GM21367 (cell line): ENCODE measurements around the gene LRRC9.
"Not testable (repeated sequence)": the region's sequence is repeated elsewhere in the genome, so short reads cannot be mapped to it uniquely, and the experiment has no call there.

Experiments used
- ATAC-seq: cut with Tn5 transposase; IDR thresholded peaks from one replicate; pipeline ENCODE4 v1.9.1; 2021; ENCODE audit not compliant: unreplicated experiment

The LRRC9 gene

GRCh38 chr14:59952141-59952540, 32.2 kb downstream of the LRRC9 start:
- ATAC-seq = not testable (repeated sequence)

DNA sequence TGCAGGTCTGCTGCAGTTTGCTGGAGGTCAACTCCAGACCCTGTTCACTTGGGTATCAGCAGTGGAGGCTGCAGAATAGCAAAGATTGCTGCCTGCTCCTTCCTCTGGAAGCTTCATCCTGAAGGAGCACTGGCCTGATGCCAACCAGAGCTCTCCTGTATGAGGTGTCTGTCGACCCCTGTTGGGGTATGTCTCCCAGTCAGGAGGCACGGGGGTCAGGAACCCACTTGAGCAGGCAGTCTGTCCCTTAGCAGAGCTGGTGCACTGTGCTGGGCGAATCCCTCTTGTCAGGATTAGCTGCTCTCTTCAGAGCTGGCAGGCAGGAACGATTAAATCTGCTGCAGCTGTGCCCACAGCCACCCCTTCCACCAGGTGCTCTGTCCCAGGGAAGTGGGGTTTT, 37.9 kb downstream of the LRRC9 start:
- not testable (repeated sequence) for ATAC-seq

DNA sequence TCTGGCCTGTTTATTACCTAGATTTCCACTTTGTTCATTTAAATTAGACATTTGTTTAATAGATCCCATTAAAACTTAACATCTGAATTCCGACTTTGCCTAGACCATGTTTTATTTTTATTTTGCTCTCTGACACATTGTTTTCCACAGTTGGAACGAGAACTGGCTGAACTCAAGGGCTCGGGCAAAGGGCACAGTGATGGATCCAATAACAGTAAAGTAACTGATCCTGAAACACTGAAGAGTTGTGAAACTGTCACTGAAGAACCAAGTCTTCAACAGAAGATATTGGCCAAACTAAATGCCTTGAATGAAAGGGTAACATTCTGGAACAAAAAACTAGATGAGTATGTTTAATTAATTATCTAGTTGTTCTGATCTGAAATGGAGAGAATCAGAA, 39.7 kb downstream of the LRRC9 start:
- ATAC-seq = no peak

- ATAC-seq = peak; percentile 34
Observed at GRCh38 chr14:59961518-59962062, 41.6 kb downstream of the LRRC9 start.

DNA sequence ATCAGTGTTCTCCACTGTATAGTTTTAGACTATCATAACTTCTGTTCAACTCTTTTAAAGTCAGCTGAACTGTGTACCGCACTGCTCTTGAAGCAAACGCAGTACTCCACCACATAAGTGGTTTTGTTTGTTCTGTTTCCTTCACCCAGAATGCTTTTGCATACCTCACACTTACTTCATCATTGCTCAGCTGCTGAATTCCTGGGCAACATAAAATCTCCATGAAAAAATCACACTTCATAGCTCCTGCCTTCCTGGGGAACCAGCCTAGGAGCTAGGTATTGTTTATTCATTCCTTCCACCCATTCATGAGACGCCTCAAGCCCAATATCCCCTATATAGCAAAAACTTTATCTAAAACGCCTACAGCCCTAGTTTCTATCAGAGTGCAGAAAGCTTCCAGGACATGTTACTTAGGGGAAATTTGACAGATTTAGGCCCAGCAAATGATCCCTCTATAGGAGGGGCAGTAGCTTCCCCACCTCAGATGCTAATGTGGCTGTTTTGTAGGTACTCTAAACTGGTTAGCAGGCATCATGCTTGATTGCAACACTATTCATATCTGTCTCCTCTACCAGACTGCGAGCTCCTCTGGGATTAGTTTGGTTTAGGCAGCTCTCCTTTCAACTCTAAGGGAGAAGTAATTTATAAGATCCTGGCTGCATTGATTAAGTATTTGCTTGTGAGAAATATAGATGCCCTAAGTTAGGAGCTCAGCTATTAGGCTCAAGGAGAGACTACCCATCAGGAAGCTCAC, 44.5 kb downstream of the LRRC9 start:
- ATAC-seq = peak; percentile 16

- ATAC-seq = no peak
Observed at GRCh38 chr14:59969319-59969718, 49.4 kb downstream of the LRRC9 start.

DNA sequence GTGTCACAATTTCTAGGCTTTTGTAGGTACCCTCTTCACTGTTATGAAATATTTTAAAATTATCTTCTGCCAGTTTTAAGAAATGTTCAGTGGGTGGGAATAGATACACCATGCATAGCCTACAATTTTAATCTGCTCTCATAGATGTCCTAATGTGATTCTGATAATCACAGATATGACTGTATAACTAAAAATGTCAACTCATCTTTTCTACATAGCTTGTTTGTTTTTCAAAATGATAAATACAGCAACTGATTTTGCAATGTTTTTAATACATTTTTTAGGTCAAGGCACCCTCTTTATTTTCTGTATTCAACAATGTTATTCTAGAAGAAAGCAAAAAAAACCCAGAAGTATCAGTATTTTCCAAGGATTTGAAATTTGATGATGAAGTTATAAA, 61.6 kb downstream of the LRRC9 start:
- ATAC-seq = no peak

DNA sequence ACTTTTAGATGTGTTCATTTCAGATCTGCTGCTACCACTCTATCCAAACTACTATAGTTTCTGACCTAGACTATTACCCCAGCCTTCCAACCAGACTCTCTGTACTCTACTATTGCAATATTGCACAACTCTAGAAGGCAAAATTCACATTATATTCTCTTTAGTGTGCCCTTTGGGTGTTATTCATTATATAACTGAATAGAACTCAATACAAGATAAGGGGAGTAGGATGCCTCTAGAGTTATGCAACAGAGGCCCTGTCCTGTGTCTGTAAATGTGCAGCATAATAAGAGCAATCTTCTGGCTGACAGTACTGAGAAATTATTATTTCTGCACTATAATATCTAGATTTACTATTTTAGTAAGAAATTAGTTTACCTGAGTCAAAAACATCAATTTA, 63.1 kb downstream of the LRRC9 start:
- ATAC-seq = no peak

DNA sequence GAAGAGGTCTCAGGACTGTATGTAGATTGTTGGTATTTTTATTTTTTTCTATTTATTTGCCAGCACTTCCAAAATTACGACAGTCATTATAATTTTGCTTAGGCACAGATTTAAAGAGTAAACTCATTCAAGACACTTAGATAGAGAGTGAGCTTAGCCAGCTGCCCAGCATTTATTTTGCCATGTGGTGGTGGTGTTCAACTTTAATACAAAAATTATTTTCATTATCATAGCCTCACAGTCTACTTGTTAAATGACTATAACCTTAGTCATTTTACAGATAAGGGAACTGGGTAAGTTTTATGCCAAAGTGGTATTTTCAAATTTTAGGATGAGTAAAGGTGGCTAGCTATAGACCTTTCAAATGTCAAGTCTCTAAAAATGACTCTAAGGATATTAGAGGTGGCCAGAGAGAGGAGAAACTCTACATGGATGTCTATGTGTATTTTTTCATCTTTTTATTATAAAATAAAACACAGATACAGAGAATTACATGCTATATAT, 66.7 kb downstream of the LRRC9 start:
- ATAC-seq = no peak

DNA sequence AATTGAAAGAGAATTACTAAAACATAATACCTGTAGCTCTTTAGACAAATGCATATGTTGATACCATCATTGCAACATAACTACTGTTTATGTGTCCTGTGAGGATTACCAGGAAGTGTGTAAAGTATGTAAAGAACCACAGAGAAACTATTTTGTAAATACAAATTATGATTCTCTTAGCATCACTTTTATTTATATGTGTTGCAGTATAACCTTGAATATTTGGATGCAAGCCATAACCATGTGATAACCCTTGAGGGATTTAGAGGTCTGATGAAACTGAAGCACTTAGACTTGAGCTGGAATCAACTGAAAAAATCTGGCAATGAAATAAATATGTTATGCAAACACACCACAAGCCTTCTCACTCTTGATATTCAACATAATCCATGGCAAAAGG, 77.5 kb downstream of the LRRC9 start:
- ATAC-seq = no peak

DNA sequence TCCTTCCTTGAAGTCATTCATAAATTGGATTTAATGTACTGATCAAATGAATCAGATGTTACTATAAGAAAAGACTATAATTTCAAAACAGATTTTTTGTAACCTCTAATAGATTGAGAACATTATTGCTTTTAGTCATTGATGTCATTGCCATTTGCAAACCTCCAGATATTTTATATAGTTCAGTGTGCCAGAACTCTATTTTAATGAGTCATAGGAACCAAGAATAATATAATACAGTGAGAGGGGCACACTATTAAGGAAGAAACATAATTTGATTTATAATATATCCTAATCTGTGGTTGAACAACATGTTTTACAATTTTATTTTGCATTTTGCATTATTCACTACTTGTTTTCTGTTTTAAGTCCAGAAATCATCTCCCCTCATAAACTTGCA, 78.0 kb downstream of the LRRC9 start:
- ATAC-seq = no peak

- no peak for ATAC-seq
Observed at GRCh38 chr14:59998564-59998963, 78.6 kb downstream of the LRRC9 start.

GRCh38 chr14:60002819-60003492, 83.0 kb downstream of the LRRC9 start:
- ATAC-seq = no peak

GRCh38 chr14:60003991-60004390, 84.0 kb downstream of the LRRC9 start:
- no peak for ATAC-seq

DNA sequence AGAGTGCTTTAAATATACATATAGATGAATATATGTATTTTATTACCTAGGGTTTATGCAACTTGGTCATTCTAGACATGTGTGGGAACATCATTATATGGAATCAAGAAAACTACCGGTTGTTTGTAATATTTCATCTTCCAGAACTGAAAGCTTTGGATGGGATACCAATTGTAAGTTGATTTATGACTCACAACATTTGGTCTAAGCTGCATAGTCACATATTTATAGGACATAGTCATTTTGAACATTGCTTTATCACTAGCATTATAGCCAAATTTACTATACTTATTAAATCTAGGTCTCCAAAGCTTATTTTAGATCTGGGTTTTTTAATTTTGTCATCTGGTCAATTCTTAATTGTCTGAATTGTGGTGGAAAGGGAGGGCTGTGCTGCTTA, 88.1 kb downstream of the LRRC9 start:
- no peak for ATAC-seq

GRCh38 chr14:60010263-60010662, 90.3 kb downstream of the LRRC9 start:
- not testable (repeated sequence) for ATAC-seq

- no peak for ATAC-seq
Observed at GRCh38 chr14:60014402-60014801, 94.5 kb downstream of the LRRC9 start.

DNA sequence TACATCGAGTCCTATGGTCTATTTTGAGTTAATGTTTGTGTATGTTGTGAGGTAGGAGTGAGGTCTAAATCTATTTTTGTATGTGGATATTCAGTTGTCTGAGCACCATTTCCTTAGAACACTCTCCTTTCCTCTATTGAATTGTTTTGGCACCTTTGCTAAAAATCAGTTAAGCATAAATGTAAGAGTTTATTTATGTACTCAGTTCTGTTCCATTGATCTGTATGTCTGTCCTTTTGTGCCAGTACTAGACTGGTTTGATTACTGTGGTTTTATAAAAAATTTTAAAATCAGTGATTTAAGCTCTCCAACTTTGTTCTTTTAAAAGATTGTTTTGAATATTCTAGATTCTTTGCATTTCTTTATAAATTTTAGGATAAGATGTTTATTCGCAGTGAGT, 101.7 kb downstream of the LRRC9 start:
- ATAC-seq = no peak

DNA sequence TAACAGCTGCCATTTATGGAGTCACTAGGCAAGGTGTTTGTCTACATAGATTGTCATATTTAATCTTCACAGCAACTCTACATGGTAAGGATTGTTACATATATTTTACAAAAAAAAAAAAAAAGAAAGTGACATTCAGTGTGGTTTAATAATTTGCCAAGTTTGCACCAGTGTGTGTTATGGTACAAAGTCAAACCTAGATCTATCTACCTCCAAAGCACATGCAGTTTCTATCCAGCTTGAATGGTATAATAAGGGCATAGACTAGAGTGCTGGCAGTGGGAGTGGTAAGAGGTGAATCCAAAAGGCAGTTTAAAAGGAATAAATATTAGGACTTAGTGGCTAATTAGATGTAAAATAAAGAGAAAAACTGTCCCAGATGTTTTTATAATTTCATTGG, 105.6 kb downstream of the LRRC9 start:
- ATAC-seq = no peak

DNA sequence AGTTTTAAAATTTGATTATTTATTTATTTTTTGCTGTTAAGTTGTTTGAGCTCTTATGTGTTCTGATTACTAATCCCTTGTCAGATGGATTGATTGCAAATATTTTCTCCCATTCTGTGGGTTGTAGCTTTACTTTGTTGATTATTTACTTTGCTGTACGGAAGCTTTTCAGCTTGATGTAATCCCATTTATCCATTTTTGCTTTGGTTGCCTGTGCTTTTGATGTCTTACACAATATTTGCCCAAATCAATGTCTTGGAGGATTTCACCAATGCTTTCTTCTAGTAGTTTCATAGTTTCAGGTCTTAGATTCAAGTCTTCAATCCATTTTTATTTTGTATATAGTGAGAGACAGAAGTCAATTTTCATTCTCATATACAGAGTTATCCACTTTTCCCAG, 115.2 kb downstream of the LRRC9 start:
- ATAC-seq = no peak

DNA sequence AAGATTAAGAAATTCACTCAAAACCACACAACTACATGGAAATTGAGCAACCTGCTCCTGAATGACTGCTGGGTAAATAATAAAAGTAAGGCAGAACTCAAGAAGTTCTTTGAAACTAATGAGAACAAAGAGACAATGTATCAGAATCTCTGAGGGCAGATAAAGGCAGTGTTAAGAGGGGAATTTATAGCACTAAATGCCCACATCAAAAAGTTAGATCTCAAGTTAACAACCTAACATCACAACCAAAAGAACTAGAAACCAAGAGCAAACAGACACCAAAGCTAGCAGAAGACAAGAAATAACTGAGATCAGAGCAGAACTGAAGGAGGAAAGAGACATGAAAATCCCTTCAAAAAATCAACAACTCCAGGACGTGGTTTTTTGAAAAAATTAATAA, 128.0 kb downstream of the LRRC9 start:
- not testable (repeated sequence) for ATAC-seq

GRCh38 chr14:60051721-60052221, 131.8 kb downstream of the LRRC9 start:
- no peak for ATAC-seq
